NB4 (cell line): Measurements from ENCODE around the gene IBA57.

Source experiments
- POLR2A ChIP-seq: IDR thresholded peaks from 2 replicates; pipeline ENCODE4 v1.6.1; 2011; ENCODE audit warnings: mild to moderate bottlenecking; ENCODE audit not compliant: insufficient read length; ENCODE audit errors: extremely low read depth
- TF ChIP-seq, protein P1 (sequence below): IDR thresholded peaks from one replicate; pipeline ENCODE4 v1.5.1; 2012; ENCODE audit warnings: low read depth, low read length

GRCh38 chr1:228155596-228156514, 9.7 kb upstream of the IBA57 start:
- TF ChIP-seq POLR2A: no peak
- TF ChIP-seq, protein P1, sequence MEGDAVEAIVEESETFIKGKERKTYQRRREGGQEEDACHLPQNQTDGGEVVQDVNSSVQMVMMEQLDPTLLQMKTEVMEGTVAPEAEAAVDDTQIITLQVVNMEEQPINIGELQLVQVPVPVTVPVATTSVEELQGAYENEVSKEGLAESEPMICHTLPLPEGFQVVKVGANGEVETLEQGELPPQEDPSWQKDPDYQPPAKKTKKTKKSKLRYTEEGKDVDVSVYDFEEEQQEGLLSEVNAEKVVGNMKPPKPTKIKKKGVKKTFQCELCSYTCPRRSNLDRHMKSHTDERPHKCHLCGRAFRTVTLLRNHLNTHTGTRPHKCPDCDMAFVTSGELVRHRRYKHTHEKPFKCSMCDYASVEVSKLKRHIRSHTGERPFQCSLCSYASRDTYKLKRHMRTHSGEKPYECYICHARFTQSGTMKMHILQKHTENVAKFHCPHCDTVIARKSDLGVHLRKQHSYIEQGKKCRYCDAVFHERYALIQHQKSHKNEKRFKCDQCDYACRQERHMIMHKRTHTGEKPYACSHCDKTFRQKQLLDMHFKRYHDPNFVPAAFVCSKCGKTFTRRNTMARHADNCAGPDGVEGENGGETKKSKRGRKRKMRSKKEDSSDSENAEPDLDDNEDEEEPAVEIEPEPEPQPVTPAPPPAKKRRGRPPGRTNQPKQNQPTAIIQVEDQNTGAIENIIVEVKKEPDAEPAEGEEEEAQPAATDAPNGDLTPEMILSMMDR: no peak
